Measurements from ENCODE around the gene RPL29. TPM values are rescaled to one million over a fixed set of nuclear protein-coding genes. Genes with fewer than 3 reads are reported as not detected.
"Not testable (repeated sequence)": the region's sequence is repeated elsewhere in the genome, so short reads cannot be mapped to it uniquely, and the experiment has no call there.

The RPL29 gene
- total RNA-seq, 1 donor from 2014 or later = 1,940 TPM

DNA sequence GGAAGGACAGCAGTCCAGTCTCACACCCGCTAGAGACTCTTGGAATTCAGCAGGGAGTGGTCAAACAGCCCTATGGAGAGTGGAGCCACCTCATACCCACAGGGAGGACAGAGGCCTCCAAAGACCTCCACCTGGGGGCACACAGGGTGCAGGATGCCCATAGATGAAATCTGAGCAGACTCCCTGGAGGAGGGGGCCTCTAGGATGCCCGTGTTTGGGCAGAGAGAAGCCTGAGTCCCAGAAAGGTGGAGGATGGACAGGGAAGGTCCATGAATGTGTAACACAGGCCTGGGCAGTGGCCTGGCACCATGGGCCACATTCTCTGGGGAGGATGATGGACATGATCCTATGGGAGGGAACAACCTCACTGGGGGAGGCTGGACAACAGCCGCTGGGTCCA, 39.0 kb upstream of the RPL29 start:
- FAIRE-seq (peak; percentile 18), DNase-seq (ENCODE audit: low read depth) (no peak)
- H3K27me3 ChIP-seq (ENCODE audit: control insufficient read depth, insufficient read depth, low read length) = no peaks in the 10 kb centered on the region
- no peaks in the 10 kb centered on the region for H3K36me3 ChIP-seq (ENCODE audit: control insufficient read depth, insufficient read depth, low read length)
- no peak overlapping the region for H3K4me3 ChIP-seq (ENCODE audit: low read depth, low read length)
- TF ChIP-seq CTCF (IDR thresholded peaks at IDR 0.05; ENCODE audit: insufficient read depth, low read length, severe bottlenecking) = no peak

DNA sequence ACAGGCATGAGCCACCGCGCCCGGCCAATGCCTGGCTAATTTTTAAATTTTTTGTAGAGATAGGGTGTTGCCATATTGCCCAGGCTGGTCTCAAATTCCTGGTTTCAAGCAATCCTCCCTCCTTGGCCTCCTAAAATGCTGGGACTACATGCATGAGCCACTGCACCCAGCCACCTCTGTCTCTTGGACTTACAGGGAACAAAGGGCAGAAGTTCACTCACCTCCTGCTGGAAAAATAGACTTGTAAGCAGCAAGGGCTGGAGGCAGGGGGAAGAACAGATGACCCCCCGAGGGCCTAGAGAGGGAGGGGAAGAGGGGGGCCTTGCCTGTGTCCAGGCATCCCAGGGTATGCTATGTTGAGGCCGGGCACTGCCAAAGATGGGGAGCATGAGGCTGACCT, 38.5 kb upstream of the RPL29 start:
- FAIRE-seq (no peak), DNase-seq (ENCODE audit: low read depth) (no peak)
- no peak for TF ChIP-seq CTCF (IDR thresholded peaks at IDR 0.05; ENCODE audit: insufficient read depth, low read length, severe bottlenecking)
- Histone ChIP-seq H3K36me3 (ENCODE audit: control insufficient read depth, insufficient read depth, low read length) (no peaks in the 10 kb centered on the region), H3K27me3 (ENCODE audit: control insufficient read depth, insufficient read depth, low read length) (no peaks in the 10 kb centered on the region), H3K4me3 (ENCODE audit: low read depth, low read length) (no peak overlapping the region)

- DNase-seq (ENCODE audit: low read depth); H3K36me3 ChIP-seq (ENCODE audit: control insufficient read depth, insufficient read depth, low read length); H3K27me3 ChIP-seq (ENCODE audit: control insufficient read depth, insufficient read depth, low read length); H3K4me3 ChIP-seq (ENCODE audit: low read depth, low read length); FAIRE-seq: not testable (repeated sequence)
These were observed 38.1 kb upstream of the RPL29 start for GRCh38 chr3:52033748-52034147.

GRCh38 chr3:52032702-52033408, 37.2 kb upstream of the RPL29 start:
- DNase-seq (ENCODE audit: low read depth) = no peak
- no peak for TF ChIP-seq CTCF (IDR thresholded peaks at IDR 0.05; ENCODE audit: insufficient read depth, low read length, severe bottlenecking)
- no peak for FAIRE-seq
- H3K27me3 ChIP-seq (ENCODE audit: control insufficient read depth, insufficient read depth, low read length) = no peaks in the 10 kb centered on the region
- no peak overlapping the region for H3K4me3 ChIP-seq (ENCODE audit: low read depth, low read length)
- no peaks in the 10 kb centered on the region for H3K36me3 ChIP-seq (ENCODE audit: control insufficient read depth, insufficient read depth, low read length)

DNA sequence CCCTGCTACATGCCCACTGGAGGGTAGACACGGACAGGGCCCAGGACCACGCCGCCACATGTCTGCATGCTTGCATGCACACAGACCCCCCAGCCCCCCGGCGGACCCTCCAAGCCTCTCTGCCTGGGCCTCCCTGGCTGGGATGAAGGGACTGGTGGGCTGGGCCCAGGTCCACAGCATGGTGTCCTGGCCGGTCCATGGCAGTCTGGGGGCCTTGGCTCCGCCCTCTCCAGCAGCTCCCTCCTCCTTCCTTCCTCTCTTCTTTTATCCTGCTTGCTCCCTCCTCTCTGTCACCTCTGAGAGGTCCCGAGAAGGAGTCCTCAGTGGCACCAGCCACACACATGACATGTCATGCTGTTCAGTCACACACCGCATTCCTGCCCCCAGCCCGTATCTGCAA, 36.2 kb upstream of the RPL29 start:
- FAIRE-seq = no peak
- no peak for DNase-seq (ENCODE audit: low read depth)
- no peak overlapping the region for H3K4me3 ChIP-seq (ENCODE audit: low read depth, low read length)

DNA sequence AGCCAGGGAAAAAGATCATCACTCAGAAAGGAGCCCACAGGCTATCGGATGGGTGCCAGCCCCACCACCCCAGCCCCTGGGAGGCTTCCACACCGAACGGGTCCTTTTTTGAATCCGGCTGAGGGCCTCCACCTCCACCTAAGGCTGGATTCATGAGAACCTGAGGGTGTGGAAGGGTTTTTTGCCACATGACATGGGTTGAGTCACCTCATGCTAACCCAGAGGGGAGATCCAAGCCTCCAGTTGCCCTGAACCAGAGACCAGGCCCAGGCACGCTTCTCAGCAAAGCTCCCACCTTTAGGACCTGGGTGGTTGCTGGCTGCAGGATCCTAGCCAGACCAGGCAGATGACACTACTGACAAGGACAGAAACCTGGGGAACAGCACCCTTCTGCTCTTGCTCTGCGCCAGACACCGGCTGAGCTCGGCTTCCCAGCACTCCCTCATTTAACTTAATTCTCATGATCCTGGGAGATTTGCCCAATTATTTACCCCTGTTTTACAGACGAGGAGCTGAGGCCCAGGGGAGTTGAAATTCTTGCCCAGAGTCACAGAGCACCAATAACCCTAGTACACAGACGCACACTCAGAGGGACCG, 35.1 kb upstream of the RPL29 start:
- no peaks in the 10 kb centered on the region for H3K27me3 ChIP-seq (ENCODE audit: control insufficient read depth, insufficient read depth, low read length)
- H3K36me3 ChIP-seq (ENCODE audit: control insufficient read depth, insufficient read depth, low read length) = no peaks in the 10 kb centered on the region
- no peak for TF ChIP-seq CTCF (IDR thresholded peaks at IDR 0.05; ENCODE audit: insufficient read depth, low read length, severe bottlenecking)
- FAIRE-seq (no peak), DNase-seq (ENCODE audit: low read depth) (peak; percentile 90)
- H3K4me3 ChIP-seq (ENCODE audit: low read depth, low read length) = no peak overlapping the region

More for the DNA sequence above, 36.2 kb upstream of the RPL29 start:
- no peak for TF ChIP-seq CTCF (IDR thresholded peaks at IDR 0.05; ENCODE audit: insufficient read depth, low read length, severe bottlenecking)
- no peaks in the 10 kb centered on the region for H3K36me3 ChIP-seq (ENCODE audit: control insufficient read depth, insufficient read depth, low read length)
- no peaks in the 10 kb centered on the region for H3K27me3 ChIP-seq (ENCODE audit: control insufficient read depth, insufficient read depth, low read length)
